Breast epithelium (tissue), 3 donors: ENCODE data around the gene LCE1A.

Experiments
- CTCF ChIP-seq, 3 donors: fragments of 450-650 bp; IDR thresholded peaks; one replicate each; pipeline ENCODE4 v1.5.1; 2016 to 2017; ENCODE audit warnings: antibody characterized with exemption in 3 of 3, mild to moderate bottlenecking in 3 of 3, moderate library complexity in 3 of 3
- POLR2A ChIP-seq: fragments of 450-650 bp; IDR thresholded peaks from one replicate; pipeline ENCODE4 v1.6.1; 2016; ENCODE audit warnings: antibody characterized with exemption, mild to moderate bottlenecking, moderate library complexity

- TF ChIP-seq POLR2A (no peak), CTCF (IDR thresholded peaks at IDR 0.05) (no peak)
Observed at GRCh38 chr1:152864443-152864842, 37.2 kb downstream of the LCE1A start.
